Measurements from ENCODE around the gene NFATC1.

NFATC1 gene

DNA sequence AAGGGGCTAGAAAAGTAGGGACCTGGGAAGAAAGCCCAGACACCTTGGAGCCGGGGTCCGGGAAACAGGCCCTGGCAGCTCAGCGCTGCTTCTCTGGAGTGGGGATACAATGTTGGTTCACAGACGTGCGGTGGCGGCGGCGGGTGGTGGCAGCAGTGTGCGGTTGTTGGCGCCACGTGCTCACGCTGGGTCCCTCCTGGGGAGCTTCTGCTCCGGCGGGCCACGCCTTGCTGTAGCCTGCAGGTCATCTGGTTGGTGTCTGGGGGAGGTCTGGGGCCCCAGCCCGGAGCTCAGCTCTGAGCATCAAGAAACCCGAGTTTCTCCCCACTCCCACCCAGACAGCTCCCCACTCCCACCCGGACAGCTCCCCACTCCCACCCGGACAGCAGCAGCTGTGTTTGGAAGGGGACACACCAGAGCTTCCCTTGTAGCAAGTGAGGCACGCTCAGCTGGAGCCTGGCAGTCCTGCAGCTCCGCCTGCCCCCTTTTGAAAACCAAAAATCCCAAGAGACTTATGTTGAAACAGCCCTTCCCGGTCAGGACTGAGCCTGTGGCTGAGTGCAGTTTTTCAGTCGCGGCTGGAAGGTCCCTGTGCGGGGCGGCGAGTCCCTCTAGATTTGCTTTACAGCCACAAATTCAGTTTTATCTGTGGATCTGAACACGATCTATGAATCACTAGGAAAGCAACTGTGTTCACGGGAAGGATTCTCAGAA is 46.9 kb downstream of the NFATC1 start:
- H3K9me3 ChIP-seq (replicated peaks; ENCODE audit: low read length), result no peaks in the 10 kb centered on the region
- no peak overlapping the region for H3K4me3 ChIP-seq (ENCODE audit: low read length)
- no peaks in the 10 kb centered on the region for H3K36me3 ChIP-seq (ENCODE audit: insufficient read depth, low read length)
- peaks cover 13% of the 10 kb centered on the region for H3K4me1 ChIP-seq (ENCODE audit: control insufficient read depth, insufficient read depth, low read length)
- no peak overlapping the region for H3K9ac ChIP-seq (ENCODE audit: low read depth, low read length)
- peaks cover 4% of the 10 kb centered on the region for H3K27me3 ChIP-seq (ENCODE audit: control insufficient read depth, insufficient read depth, low read length)
- no peak overlapping the region for H3K4me2 ChIP-seq (ENCODE audit: low read length)

DNA sequence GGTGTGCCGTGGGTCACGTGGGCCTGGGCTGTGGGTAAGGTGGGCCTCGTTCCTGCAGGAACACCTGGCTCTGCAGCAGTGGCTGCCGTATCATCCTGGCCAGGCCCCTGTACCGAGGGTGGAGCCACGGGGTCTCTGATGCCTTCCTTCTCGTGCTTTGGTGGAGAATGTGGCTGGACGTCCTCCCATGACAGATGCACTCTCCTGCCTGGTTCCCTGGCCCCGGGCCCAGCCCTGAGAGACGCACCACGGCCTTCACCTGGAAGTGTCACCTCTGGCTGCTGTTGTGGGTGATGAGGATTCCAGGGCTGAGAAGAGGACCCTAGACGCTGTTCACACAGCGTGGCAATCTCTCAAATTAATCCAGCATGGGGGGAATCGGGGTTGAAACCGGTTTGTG is 49.5 kb downstream of the NFATC1 start:
- Histone ChIP-seq H3K4me2 (ENCODE audit: low read length) (no peak overlapping the region), H3K36me3 (ENCODE audit: insufficient read depth, low read length) (no peaks in the 10 kb centered on the region), H3K4me3 (ENCODE audit: low read length) (no peak overlapping the region), H3K4me1 (ENCODE audit: control insufficient read depth, insufficient read depth, low read length) (no peaks in the 10 kb centered on the region), H3K27me3 (ENCODE audit: control insufficient read depth, insufficient read depth, low read length) (no peaks in the 10 kb centered on the region), H3K9ac (ENCODE audit: low read depth, low read length) (no peak overlapping the region), H3K9me3 (replicated peaks; ENCODE audit: low read length) (no peaks in the 10 kb centered on the region)

DNA sequence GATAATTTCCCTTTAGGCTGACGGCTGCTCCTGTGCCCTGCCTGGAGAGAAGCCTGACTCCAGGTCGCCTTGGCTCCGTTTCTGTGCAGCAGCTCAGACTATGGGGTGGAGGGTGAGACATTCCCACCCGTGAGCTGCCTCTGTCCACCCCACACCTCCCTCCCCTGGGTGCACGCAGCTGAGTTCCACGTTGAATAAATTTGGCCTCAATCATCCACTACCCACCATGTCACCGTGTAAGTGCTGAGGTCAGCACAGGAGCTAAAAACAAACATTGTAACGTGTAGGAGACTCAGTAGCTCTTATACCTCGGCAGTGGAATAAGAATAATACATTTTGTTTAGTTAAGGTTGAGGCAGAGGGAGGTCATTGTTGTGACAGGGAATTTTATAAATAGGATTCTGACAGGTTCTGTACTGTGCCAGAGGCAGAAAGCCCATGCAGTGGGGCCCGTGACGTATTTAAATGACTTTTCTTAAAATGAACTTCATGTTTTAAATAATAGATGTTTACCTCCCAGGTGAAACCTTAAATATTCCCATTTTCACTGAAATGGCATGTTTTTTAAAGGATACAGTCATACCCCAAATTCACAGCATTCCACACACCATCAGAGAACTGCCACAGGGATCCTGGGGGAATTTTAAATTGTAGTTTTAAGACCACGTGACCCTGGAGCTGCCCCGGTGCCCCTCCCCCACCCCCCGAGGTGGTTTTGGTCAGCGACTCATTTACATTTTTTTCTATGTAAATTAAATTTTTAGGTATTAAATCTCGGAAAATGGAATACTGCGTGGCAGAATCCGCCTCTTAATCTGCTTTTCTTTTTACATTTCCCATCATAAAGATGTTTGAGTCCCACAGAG is 50.2 kb downstream of the NFATC1 start:
- Histone ChIP-seq H3K9me3 (replicated peaks; ENCODE audit: low read length) (no peaks in the 10 kb centered on the region), H3K9ac (ENCODE audit: low read depth, low read length) (no peak overlapping the region), H3K27me3 (ENCODE audit: control insufficient read depth, insufficient read depth, low read length) (no peaks in the 10 kb centered on the region), H3K36me3 (ENCODE audit: insufficient read depth, low read length) (no peaks in the 10 kb centered on the region), H3K4me2 (ENCODE audit: low read length) (no peak overlapping the region), H3K4me1 (ENCODE audit: control insufficient read depth, insufficient read depth, low read length) (no peaks in the 10 kb centered on the region), H3K4me3 (ENCODE audit: low read length) (no peak overlapping the region)

DNA sequence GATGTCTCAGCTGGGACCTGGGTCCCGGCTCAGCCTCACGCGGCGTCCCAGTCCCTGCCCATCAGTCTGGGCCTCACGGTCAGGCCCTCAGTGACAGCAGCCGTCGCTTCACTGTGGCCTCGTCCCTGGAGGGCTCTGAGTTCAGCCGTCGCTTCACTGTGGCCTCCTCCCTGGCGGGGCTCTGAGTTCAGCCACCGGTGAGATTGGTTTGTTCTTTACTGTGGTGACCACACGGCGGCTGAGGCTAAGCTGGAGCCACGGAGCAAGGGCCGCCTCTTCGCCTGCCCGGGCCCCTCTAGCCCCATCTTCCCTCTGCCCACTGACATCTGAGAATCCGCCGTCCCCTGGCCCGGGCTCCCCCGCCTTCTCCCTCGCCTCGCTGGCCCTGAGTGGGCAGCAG is 51.2 kb downstream of the NFATC1 start:
- no peak overlapping the region for H3K4me3 ChIP-seq (ENCODE audit: low read length)
- no peaks in the 10 kb centered on the region for H3K9me3 ChIP-seq (replicated peaks; ENCODE audit: low read length)
- no peak overlapping the region for H3K4me2 ChIP-seq (ENCODE audit: low read length)
- H3K4me1 ChIP-seq (ENCODE audit: control insufficient read depth, insufficient read depth, low read length), result no peaks in the 10 kb centered on the region
- no peaks in the 10 kb centered on the region for H3K27me3 ChIP-seq (ENCODE audit: control insufficient read depth, insufficient read depth, low read length)
- no peaks in the 10 kb centered on the region for H3K36me3 ChIP-seq (ENCODE audit: insufficient read depth, low read length)
- H3K9ac ChIP-seq (ENCODE audit: low read depth, low read length), result no peak overlapping the region

DNA sequence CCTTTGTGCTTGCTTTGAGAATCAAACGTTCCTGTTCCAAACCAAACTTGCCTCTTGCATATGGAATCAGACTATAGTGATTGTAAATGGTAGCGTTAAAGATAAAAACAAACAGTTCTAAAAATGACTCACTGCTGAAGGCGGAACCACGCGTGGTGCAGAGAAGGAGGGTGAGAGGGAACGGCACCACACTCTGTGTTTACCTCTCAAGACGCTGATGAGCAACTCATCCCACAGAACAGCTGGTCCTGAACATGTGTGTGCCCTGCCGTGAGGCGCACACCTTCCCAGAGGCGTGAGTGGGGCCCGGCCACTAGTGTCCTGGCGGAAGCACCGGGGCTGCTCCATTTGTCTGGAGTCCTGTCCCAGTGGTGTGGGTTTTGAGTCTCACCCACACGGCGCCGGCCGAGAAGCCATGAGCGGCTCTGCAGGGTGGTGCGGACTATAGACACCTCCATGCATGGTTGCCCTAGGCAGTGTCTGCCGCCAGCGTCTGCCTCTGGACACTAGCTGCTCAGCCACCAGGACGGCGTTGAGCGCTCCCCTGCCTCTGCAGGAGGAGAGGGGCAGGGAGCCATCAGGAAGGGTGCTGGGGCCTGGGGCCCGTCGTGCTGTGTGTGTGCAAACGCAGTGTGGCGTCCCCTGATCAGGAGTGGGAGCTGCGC is 52.1 kb downstream of the NFATC1 start:
- H3K9me3 ChIP-seq (replicated peaks; ENCODE audit: low read length), result no peaks in the 10 kb centered on the region
- no peaks in the 10 kb centered on the region for H3K4me1 ChIP-seq (ENCODE audit: control insufficient read depth, insufficient read depth, low read length)
- no peak overlapping the region for H3K4me2 ChIP-seq (ENCODE audit: low read length)
- no peak overlapping the region for H3K9ac ChIP-seq (ENCODE audit: low read depth, low read length)
- no peaks in the 10 kb centered on the region for H3K36me3 ChIP-seq (ENCODE audit: insufficient read depth, low read length)
- H3K27me3 ChIP-seq (ENCODE audit: control insufficient read depth, insufficient read depth, low read length), result no peaks in the 10 kb centered on the region
- no peak overlapping the region for H3K4me3 ChIP-seq (ENCODE audit: low read length)

DNA sequence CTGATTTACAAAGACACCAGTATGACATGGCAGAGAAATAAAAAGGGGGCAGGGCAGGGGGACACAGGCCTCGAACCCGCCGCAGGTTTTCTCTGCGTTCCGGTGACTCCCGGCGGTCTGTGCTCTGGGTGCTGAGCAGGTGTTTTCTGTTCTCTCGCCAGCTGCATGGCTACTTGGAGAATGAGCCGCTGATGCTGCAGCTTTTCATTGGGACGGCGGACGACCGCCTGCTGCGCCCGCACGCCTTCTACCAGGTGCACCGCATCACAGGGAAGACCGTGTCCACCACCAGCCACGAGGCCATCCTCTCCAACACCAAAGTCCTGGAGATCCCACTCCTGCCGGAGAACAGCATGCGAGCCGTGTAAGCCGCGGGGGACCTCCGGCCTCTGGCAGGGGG is 52.9 kb downstream of the NFATC1 start:
- no peak overlapping the region for H3K4me3 ChIP-seq (ENCODE audit: low read length)
- no peak overlapping the region for H3K4me2 ChIP-seq (ENCODE audit: low read length)
- H3K4me1 ChIP-seq (ENCODE audit: control insufficient read depth, insufficient read depth, low read length), result no peaks in the 10 kb centered on the region
- H3K9me3 ChIP-seq (replicated peaks; ENCODE audit: low read length), result no peaks in the 10 kb centered on the region
- no peaks in the 10 kb centered on the region for H3K27me3 ChIP-seq (ENCODE audit: control insufficient read depth, insufficient read depth, low read length)
- no peak overlapping the region for H3K9ac ChIP-seq (ENCODE audit: low read depth, low read length)
- H3K36me3 ChIP-seq (ENCODE audit: insufficient read depth, low read length), result no peaks in the 10 kb centered on the region

DNA sequence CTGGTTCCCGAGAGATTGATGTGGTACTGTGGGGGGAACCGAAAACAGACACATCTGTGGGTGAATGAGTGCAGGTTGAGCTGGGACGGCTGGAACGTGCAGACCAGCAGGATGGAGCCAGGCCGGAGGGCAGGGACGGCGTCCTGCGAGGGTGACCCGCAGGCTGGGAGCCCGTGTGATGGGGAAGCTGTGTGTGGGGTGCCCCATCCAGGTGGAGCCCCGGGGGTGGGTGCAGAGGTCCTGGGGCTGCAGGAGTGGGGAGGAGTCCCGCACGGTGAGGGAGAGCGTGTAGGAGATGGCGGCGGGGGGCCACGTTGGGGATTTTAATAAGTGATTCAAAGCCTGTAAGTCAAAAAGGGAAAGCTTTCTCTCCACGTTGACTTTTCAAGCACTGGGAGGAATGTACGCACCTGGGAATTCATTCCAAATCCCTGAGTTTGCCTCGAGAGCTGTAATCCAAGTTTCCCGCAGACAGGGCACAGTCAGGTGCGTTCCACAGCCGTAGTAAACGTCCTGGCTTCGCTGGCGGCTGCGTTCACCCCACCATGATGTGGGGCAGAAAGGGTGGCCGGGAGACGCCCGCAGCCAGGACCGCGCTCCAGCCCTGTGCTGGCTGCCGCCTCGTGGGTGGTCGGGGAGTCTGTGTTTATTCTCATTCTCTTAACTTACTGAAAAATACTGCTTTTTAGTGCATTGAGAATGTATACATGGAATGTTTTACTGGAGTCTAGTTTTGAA is 54.0 kb downstream of the NFATC1 start:
- H3K4me2 ChIP-seq (ENCODE audit: low read length), result no peak overlapping the region
- H3K4me3 ChIP-seq (ENCODE audit: low read length), result no peak overlapping the region
- no peaks in the 10 kb centered on the region for H3K36me3 ChIP-seq (ENCODE audit: insufficient read depth, low read length)
- no peaks in the 10 kb centered on the region for H3K4me1 ChIP-seq (ENCODE audit: control insufficient read depth, insufficient read depth, low read length)
- H3K27me3 ChIP-seq (ENCODE audit: control insufficient read depth, insufficient read depth, low read length), result no peaks in the 10 kb centered on the region
- H3K9me3 ChIP-seq (replicated peaks; ENCODE audit: low read length), result no peaks in the 10 kb centered on the region
- no peak overlapping the region for H3K9ac ChIP-seq (ENCODE audit: low read depth, low read length)

DNA sequence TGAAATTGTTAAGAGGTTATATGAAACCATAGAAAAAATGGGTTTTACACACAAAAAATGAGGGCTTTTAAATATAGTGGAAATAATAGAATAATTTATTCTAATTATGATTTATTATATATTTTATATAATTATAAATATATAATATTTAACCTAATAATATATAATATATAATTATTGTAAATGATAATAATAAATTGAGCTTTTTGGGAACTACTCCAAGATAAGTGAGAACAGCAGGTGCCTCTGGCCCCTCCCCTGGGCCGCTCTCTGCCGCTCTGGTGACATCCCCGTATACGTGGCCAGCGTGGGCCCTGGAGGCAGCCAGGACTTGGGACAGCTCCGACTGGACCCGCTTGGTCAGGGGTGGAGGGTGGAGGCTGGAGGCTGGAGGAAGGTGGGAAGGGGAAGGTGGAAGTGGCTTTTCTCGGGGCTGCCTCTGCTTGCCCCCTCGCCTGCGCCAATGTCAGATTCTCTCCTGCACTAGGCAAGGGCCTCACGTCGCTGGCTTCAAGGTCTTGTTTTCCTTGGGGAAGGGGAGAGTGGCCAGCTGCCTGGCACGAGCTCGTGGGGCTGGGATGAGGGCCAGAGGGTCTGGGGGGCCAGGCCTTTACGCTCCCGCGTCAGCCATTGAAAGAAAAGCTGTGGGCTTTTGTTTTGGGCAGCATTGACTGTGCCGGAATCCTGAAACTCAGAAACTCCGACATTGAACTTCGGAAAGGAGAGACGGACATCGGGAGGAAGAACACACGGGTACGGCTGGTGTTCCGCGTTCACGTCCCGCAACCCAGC is 54.8 kb downstream of the NFATC1 start:
- Histone ChIP-seq H3K4me3 (ENCODE audit: low read length) (no peak overlapping the region), H3K36me3 (ENCODE audit: insufficient read depth, low read length) (no peaks in the 10 kb centered on the region), H3K4me2 (ENCODE audit: low read length) (no peak overlapping the region), H3K27me3 (ENCODE audit: control insufficient read depth, insufficient read depth, low read length) (no peaks in the 10 kb centered on the region), H3K4me1 (ENCODE audit: control insufficient read depth, insufficient read depth, low read length) (no peaks in the 10 kb centered on the region), H3K9ac (ENCODE audit: low read depth, low read length) (no peak overlapping the region), H3K9me3 (replicated peaks; ENCODE audit: low read length) (no peaks in the 10 kb centered on the region)

DNA sequence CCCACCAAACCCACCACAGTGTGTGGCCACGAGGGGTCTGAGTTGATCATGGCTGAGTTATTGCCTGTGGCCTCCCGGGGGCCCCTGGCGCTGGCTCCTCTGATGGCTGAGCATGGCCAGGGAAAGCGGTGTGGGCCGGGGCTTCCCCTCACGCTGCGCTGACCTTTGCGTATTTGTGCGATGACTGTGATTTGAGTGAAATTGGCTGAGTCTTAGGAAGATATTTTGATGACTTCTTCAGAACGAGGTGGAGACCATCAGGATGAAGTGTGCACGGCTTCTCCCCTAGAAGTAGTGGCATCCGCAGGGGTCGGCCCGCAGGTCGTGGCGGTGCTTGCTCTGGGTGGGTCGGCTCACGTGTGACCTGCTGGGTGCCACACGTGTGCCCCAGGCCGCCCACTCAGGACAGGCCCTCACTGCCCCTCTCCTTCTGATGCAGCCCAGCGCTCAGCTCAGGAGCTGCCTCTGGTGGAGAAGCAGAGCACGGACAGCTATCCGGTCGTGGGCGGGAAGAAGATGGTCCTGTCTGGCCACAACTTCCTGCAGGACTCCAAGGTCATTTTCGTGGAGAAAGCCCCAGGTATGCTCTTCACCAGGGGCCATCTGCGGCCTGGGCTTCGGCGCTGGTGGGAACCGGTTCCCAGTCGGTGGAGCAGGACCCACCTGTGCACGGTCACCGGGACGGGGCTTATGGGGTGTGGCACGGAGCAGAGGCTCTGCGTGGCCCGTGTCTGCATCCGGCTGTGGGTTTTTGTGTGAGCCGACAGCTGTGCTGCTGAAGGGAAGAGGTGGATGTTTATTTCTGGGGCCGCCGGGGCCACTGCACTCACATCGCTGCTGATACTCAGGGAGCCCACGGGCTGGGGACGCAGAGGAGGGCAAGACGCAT is 55.8 kb downstream of the NFATC1 start:
- Histone ChIP-seq H3K4me3 (ENCODE audit: low read length) (no peak overlapping the region), H3K4me2 (ENCODE audit: low read length) (no peak overlapping the region), H3K36me3 (ENCODE audit: insufficient read depth, low read length) (no peaks in the 10 kb centered on the region), H3K4me1 (ENCODE audit: control insufficient read depth, insufficient read depth, low read length) (no peaks in the 10 kb centered on the region), H3K9ac (ENCODE audit: low read depth, low read length) (no peak overlapping the region), H3K9me3 (replicated peaks; ENCODE audit: low read length) (no peaks in the 10 kb centered on the region), H3K27me3 (ENCODE audit: control insufficient read depth, insufficient read depth, low read length) (no peaks in the 10 kb centered on the region)
